ENCODE results near the gene EBI3.
A peak's percentile ranks its signal among the peaks of the same experiment; 100 is the strongest.

The EBI3 gene

DNA sequence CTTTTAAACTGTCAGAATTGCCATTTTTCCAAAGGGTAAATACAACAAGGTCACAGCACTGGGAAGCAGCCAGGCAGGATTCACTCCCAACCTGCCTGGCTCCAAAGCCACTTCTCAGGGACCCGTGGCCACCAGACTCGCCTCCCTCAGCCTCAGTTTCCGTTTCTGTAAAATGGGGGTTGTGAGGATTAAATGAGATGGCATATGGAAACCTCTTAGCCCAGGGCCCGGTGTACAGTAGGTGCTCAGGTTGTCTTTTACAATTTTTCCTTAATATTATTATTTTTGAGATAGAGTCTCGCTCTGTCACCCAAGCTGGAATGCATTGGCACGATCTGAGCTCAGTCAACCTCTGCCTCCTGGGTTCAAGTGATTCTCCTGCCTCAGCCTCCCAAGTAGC, 27.7 kb downstream of the EBI3 start:
- TF ChIP-seq, protein P1, sequence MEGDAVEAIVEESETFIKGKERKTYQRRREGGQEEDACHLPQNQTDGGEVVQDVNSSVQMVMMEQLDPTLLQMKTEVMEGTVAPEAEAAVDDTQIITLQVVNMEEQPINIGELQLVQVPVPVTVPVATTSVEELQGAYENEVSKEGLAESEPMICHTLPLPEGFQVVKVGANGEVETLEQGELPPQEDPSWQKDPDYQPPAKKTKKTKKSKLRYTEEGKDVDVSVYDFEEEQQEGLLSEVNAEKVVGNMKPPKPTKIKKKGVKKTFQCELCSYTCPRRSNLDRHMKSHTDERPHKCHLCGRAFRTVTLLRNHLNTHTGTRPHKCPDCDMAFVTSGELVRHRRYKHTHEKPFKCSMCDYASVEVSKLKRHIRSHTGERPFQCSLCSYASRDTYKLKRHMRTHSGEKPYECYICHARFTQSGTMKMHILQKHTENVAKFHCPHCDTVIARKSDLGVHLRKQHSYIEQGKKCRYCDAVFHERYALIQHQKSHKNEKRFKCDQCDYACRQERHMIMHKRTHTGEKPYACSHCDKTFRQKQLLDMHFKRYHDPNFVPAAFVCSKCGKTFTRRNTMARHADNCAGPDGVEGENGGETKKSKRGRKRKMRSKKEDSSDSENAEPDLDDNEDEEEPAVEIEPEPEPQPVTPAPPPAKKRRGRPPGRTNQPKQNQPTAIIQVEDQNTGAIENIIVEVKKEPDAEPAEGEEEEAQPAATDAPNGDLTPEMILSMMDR (IDR thresholded peaks at IDR 0.05; ENCODE audit: borderline replicate concordance, control extremely low read depth, extremely low read depth, insufficient read depth, missing control alignments), result no peak
- DNase-seq (ENCODE audit: low spot score), result no peak
- in situ Hi-C loops (cut with MboI; ENCODE audit: low sequenced_read_pairs, unreplicated experiment), result no loop called here

DNA sequence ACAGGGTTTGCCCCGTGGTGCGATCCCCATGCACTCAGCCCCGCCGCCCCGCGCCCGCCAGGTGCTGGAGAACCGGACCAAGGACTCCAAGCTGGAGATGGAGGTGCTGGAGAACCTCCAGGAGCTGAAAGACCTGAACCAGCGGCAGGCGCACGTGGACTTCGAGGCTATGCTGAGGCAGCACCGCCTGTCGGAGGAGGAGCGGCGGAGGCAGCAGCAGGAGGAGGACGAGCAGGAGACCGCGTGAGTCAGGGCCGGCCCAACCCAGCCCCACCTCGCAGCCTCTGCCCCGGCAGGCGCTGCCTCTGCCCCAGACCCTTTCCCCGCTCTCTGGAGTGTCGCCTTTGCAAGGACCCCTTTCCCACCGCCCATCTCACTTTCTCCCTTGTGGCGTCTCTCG, 28.9 kb downstream of the EBI3 start:
- DNase-seq (ENCODE audit: low spot score), result no peak
- in situ Hi-C loops (cut with MboI; ENCODE audit: low sequenced_read_pairs, unreplicated experiment), result no loop called here
- TF ChIP-seq, protein P1 (IDR thresholded peaks at IDR 0.05; ENCODE audit: borderline replicate concordance, control extremely low read depth, extremely low read depth, insufficient read depth, missing control alignments), result no peak

DNA sequence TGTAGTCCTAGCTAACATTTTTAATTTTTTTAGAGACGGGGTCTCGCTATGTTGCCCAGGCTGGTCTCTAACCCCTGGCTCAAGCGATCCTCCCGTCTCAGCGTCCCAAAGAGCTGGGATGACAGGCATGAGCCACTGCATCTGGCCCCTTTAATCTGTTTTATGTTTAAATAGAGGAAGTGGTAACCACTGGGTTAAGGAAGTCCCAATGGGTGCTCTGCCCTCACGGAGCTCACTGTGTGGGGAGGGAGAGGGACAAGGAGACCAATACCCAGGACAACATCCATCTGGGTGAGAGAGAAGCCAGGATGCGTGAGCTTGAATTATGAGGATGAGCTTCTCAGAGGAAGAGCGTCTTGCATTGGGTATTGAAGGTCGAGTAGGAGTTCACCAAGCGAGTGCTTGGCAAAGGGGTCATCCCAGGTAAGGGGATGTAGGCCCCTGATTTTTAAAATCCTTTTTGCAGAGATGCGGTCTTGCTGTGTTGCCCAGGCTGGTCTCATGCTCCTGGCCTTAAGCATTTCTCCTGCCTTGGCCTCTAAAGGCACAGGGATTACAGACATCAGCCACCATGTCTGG, 31.4 kb downstream of the EBI3 start:
- TF ChIP-seq, protein P1 (IDR thresholded peaks at IDR 0.05; ENCODE audit: borderline replicate concordance, control extremely low read depth, extremely low read depth, insufficient read depth, missing control alignments), result no peak
- no peak for DNase-seq (ENCODE audit: low spot score)
- in situ Hi-C loops (cut with MboI; ENCODE audit: low sequenced_read_pairs, unreplicated experiment), result loop anchor here (10.0 kb wide), 1 partner anchor 94 kb away; no protein-coding TSS in a partner anchor

DNA sequence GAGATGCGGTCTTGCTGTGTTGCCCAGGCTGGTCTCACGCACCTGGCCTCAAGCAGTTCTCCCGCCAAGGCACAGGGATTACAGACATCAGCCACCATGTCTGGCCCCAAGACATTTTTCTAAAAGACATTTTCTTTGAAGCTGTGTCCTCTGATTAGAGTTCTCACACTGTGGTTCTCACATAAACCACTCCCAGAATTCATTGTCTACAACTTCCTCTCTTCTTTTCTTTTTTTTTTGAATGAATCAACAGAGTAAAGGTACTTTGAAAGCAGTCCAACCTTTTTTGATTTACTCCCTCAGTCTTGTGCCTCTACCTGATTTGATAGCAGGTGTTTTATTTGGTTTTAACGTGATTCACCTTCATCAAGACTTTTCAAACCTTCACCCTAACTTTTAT, 35.5 kb downstream of the EBI3 start:
- TF ChIP-seq, protein P1 (IDR thresholded peaks at IDR 0.05; ENCODE audit: borderline replicate concordance, control extremely low read depth, extremely low read depth, insufficient read depth, missing control alignments), result no peak
- no peak for DNase-seq (ENCODE audit: low spot score)
- in situ Hi-C loops (cut with MboI; ENCODE audit: low sequenced_read_pairs, unreplicated experiment), result loop anchor here (10.0 kb wide), 1 partner anchor 90 kb away; no protein-coding TSS in a partner anchor

DNA sequence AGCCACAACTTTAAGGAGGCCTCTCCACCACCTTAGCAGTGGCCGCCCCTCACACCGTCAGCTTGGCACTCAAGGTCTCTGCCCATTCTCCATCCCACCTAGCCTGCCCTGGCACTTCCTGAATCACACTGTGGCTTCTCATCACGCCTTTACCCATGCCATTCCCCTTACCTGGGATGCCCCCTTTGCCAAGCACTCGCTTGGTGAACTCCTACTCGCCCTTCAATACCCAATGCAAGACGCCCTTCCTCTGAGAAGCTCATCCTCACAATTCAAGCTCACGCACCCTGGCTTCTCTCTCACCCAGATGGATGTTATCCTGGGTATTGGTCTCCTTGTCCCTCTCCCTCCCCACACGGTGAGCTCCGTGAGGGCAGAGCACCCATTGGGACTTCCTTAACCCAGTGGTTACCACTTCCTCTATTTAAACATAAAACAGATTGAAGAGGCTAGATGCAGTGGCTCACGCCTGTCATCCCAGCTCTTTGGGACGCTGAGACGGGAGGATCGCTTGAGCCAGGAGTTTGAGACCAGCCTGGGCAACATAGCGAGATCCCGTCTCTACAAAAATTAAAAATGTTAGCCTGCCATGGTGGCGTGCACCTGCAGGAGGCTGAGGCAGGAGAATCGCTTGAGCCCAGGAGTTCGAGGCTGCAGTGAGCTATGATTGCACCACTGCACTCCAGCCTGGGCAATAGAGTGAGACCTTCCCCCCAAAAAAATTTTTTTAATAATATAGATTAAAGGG, 37.1 kb downstream of the EBI3 start:
- TF ChIP-seq, protein P1 (IDR thresholded peaks at IDR 0.05; ENCODE audit: borderline replicate concordance, control extremely low read depth, extremely low read depth, insufficient read depth, missing control alignments), result no peak
- no peak for DNase-seq (ENCODE audit: low spot score)
- in situ Hi-C loops (cut with MboI; ENCODE audit: low sequenced_read_pairs, unreplicated experiment), result loop anchor here (10.0 kb wide), 1 partner anchor 88 kb away; no protein-coding TSS in a partner anchor

DNA sequence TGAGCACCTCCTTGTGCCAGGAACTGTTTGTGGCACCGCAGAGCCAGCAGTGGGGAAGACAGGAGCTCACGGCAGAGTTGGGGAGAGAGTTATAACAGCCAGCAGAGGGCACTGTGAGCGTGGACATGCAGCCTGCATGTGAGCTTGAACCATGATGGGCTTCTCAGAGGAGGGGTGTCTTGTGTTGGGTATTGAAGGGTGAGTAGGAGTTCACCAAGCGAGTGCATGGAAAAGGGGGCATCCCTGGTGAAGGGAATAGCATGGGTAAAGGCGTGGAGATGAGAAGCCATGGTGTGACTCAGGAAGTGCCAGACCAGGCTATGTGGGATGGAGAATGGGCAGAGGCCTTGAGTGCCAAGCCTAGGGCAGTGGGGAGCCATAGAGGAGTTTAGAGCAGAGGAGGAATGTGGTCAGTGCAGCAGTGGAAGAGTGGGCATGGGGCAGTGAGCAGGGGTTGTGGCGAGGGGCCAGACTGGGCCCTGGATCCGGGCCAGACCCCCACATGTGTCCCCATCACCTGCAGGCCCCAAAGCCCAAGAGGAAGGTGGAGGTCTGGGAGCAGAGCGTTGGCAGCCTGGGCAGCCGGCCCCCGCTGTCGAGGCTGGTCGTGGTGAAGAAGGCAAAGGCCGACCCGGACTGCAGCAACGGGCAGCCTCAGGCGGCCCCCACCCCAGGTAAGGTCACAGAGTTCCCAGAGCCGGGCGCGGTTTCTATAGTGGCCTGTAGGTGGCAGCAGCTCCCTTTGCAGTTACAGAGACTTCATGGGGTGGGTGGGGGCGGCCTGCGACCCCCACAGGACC, 38.0 kb downstream of the EBI3 start:
- peak; percentile 85 for DNase-seq (ENCODE audit: low spot score)
- TF ChIP-seq, protein P1 (IDR thresholded peaks at IDR 0.05; ENCODE audit: borderline replicate concordance, control extremely low read depth, extremely low read depth, insufficient read depth, missing control alignments), result peak; percentile 65
- in situ Hi-C loops (cut with MboI; ENCODE audit: low sequenced_read_pairs, unreplicated experiment), result loop anchor here (10.0 kb wide), 1 partner anchor 88 kb away; no protein-coding TSS in a partner anchor
